Stimulated activated effector memory CD8-positive, alpha-beta T cell treated with anti-CD3 and anti-CD28 coated beads, Interleukin-12 subunit alpha, Interleukin-12 subunit beta, amount 100 ng/mL, for 72 hours (primary cell): Measurements from ENCODE around the gene SSTR4.
"Not testable (repeated sequence)": the region's sequence is repeated elsewhere in the genome, so short reads cannot be mapped to it uniquely, and the experiment has no call there.

ENCODE experiments used
- ATAC-seq: fragments of 150-1000 bp; cut with Tn5 transposase; 2 replicates; pipeline ENCODE4 v1.10.0; 2021
- DNase-seq, 2 donors: peaks; one replicate each; pipeline ENCODE4 v3.0.0; 2021 to 2022; ENCODE audit warnings: low spot score in 2 of 2
- H3K27ac Mint-ChIP-seq: one replicate; pipeline ENCODE4 v1.8.0; 2022; ENCODE audit warnings: mild to moderate bottlenecking, mixed read lengths
- H3K36me3 Mint-ChIP-seq: one replicate; pipeline ENCODE4 v1.8.0; 2022; ENCODE audit warnings: mild to moderate bottlenecking, mixed read lengths
- H3K4me1 Mint-ChIP-seq: one replicate; pipeline ENCODE4 v1.8.0; 2022; ENCODE audit warnings: mixed read lengths
- H3K4me3 Mint-ChIP-seq: one replicate; pipeline ENCODE4 v1.8.0; 2022; ENCODE audit warnings: mild to moderate bottlenecking, mixed read lengths
- H3K9me3 Mint-ChIP-seq: one replicate; pipeline ENCODE4 v1.8.0; 2022; ENCODE audit warnings: mixed read lengths

Gene SSTR4

DNA sequence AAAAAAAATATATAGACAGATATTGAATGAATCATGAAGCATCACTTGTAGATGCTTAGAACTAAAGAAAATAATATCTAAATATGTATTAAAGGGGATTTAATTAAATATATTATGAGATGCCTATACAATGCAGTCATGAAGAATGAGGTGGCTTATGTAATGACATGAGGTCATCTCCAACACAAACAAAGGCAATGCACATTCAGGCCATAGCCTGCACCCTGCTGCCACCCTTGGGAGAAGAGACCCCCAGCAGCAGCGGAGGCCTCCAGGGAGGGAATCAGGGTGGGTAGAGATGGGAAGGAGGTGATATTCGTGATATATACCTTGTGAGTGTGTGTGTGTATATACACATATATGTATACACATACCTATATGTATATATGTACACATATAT is 26.4 kb upstream of the SSTR4 start:
- no peak for DNase-seq
- Mint-ChIP-seq H3K36me3 (no peaks in the 10 kb centered on the region), H3K4me3 (no peak overlapping the region), H3K4me1 (no peaks in the 10 kb centered on the region), H3K27ac (no peak overlapping the region), H3K9me3 (no peaks in the 10 kb centered on the region)
- no peak for ATAC-seq

DNA sequence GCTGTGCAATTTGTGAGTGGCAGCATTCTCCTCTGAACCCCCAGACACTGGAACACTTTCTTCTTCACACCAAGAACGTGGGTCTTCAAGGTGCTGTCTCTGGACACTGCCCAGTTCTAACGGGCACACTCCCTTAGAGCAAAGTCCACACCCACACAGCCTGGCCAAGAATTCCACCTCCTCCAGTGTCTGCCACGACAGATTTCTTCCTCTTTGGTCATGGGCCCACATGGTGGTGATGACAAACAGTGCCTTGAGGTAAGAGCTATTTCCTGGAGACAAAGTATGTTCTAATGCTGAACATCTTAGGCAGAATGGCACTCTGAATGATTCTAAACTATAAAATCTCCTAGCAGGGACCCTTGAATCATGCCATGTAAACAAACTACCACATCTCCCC is 25.5 kb upstream of the SSTR4 start:
- Mint-ChIP-seq H3K36me3 (no peaks in the 10 kb centered on the region), H3K27ac (no peak overlapping the region), H3K9me3 (no peaks in the 10 kb centered on the region), H3K4me3 (no peak overlapping the region), H3K4me1 (no peaks in the 10 kb centered on the region)
- DNase-seq (no peak), ATAC-seq (no peak)

DNA sequence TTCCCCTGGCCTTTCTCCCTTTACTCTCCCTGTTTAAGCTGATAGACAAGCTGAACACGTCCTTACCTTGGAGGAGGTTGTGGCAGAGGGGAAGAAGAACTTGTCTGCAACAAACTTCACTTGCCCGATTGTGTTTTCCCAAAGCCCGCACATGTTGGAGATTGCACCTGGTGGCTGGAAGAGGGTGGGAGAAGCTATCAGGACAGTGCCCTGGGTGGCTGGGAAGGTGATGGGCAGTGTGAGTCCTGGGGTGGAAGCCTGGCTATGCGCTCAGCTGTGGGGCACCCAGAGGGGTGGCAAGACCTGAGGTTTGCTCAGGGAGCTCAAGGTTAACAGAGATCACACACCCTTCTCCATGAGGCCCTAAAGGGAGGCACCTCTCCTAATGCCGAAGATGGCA is 25.0 kb upstream of the SSTR4 start:
- H3K4me3 Mint-ChIP-seq: no peak overlapping the region
- H3K4me1 Mint-ChIP-seq: no peaks in the 10 kb centered on the region
- no peak overlapping the region for H3K27ac Mint-ChIP-seq
- ATAC-seq (no peak), DNase-seq (no peak)
- H3K36me3 Mint-ChIP-seq: no peaks in the 10 kb centered on the region
- no peaks in the 10 kb centered on the region for H3K9me3 Mint-ChIP-seq

GRCh38 chr20:23011008-23011721 is 23.9 kb upstream of the SSTR4 start:
- H3K27ac Mint-ChIP-seq: no peak overlapping the region
- DNase-seq (no peak), ATAC-seq (no peak)
- no peaks in the 10 kb centered on the region for H3K36me3 Mint-ChIP-seq
- no peak overlapping the region for H3K4me3 Mint-ChIP-seq
- H3K4me1 Mint-ChIP-seq: no peaks in the 10 kb centered on the region
- H3K9me3 Mint-ChIP-seq: no peaks in the 10 kb centered on the region

GRCh38 chr20:23013429-23013828 is 21.7 kb upstream of the SSTR4 start:
- H3K4me3 Mint-ChIP-seq: no peak overlapping the region
- H3K4me1 Mint-ChIP-seq: no peaks in the 10 kb centered on the region
- no peaks in the 10 kb centered on the region for H3K36me3 Mint-ChIP-seq
- ATAC-seq (no peak), DNase-seq (no peak)
- H3K27ac Mint-ChIP-seq: no peak overlapping the region
- H3K9me3 Mint-ChIP-seq: no peaks in the 10 kb centered on the region

DNA sequence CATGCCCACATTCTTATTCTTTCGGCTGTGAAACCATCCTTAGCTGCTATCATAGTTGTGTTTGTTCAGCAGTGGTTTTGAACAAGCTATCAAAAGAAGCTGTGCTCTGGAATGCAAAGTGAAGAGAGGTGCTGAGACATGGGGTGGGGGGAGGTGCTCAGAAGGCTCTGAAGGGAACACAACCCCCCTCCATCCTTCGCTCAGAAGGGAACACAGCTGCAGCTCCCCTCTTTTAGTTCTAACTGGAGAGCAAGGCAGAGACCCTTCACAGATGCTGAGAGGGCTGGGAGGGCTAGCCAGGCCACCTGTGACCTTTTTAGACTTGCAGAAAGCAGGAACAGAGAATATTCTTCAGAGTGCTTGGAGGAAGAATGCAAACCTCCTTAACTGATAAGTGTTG is 17.6 kb upstream of the SSTR4 start:
- no peaks in the 10 kb centered on the region for H3K9me3 Mint-ChIP-seq
- no peaks in the 10 kb centered on the region for H3K36me3 Mint-ChIP-seq
- H3K4me3 Mint-ChIP-seq: no peak overlapping the region
- no peak for ATAC-seq
- H3K4me1 Mint-ChIP-seq: no peaks in the 10 kb centered on the region
- no peak for DNase-seq
- H3K27ac Mint-ChIP-seq: no peak overlapping the region

DNA sequence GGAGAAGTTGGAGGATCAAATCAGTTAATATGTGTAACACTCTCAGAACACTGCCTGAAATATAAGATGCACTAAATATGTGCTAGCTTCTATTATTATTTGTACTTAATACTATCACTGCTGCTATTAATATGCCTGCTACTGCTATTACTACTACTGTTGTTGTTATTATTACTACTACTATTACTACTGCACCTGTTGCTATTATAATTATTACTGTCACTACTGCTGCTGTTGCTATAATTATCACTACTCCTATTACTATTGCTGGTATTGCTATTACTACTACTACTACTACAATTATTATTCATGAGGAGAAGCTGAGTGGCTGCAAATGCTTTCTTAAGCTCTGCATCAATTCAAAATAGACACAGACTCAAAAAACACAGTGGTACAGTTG is 16.7 kb upstream of the SSTR4 start:
- no peaks in the 10 kb centered on the region for H3K36me3 Mint-ChIP-seq
- no peaks in the 10 kb centered on the region for H3K9me3 Mint-ChIP-seq
- H3K4me1 Mint-ChIP-seq: no peaks in the 10 kb centered on the region

DNA sequence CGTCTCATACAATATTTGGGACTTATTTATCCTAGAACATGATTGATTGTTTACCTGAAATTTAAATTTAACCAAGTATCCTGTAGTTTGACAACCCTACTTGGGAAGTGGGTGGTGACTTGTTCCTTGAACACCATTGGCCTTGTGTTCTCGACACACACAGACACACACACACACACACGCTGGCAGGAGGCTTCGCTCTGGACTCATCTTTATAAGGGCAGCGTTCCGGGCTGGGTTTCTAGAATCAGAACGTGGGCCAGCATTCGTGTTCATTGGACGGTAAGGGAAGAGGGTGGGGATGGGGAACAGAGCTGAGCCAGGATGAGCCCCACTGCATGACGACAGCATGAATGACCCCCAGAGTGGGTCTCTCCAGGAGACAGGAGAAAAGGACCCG is 16.2 kb upstream of the SSTR4 start:
- Mint-ChIP-seq H3K27ac (no peak overlapping the region), H3K9me3 (no peaks in the 10 kb centered on the region), H3K4me1 (no peaks in the 10 kb centered on the region), H3K4me3 (no peak overlapping the region), H3K36me3 (no peaks in the 10 kb centered on the region)
- DNase-seq: no peak
- ATAC-seq: no peak

More for the DNA sequence above, 16.7 kb upstream of the SSTR4 start:
- Mint-ChIP-seq H3K27ac (no peak overlapping the region), H3K4me3 (no peak overlapping the region)
- ATAC-seq (no peak), DNase-seq (no peak)

- Mint-ChIP-seq H3K36me3 (no peaks in the 10 kb centered on the region), H3K9me3 (no peaks in the 10 kb centered on the region), H3K27ac (no peak overlapping the region), H3K4me1 (no peaks in the 10 kb centered on the region), H3K4me3 (no peak overlapping the region)
- DNase-seq: no peak
- ATAC-seq: no peak
These were observed 15.7 kb upstream of the SSTR4 start for GRCh38 chr20:23019403-23019802.

GRCh38 chr20:23020230-23021018 is 14.7 kb upstream of the SSTR4 start:
- Mint-ChIP-seq H3K36me3 (no peaks in the 10 kb centered on the region), H3K27ac (no peak overlapping the region), H3K9me3 (no peaks in the 10 kb centered on the region), H3K4me1 (no peaks in the 10 kb centered on the region), H3K4me3 (no peak overlapping the region)
- DNase-seq: no peak
- ATAC-seq: no peak

GRCh38 chr20:23021541-23021940 is 13.6 kb upstream of the SSTR4 start:
- Mint-ChIP-seq H3K27ac (no peak overlapping the region), H3K9me3 (no peaks in the 10 kb centered on the region), H3K36me3 (no peaks in the 10 kb centered on the region), H3K4me1 (no peaks in the 10 kb centered on the region), H3K4me3 (no peak overlapping the region)
- ATAC-seq (no peak), DNase-seq (no peak)

DNA sequence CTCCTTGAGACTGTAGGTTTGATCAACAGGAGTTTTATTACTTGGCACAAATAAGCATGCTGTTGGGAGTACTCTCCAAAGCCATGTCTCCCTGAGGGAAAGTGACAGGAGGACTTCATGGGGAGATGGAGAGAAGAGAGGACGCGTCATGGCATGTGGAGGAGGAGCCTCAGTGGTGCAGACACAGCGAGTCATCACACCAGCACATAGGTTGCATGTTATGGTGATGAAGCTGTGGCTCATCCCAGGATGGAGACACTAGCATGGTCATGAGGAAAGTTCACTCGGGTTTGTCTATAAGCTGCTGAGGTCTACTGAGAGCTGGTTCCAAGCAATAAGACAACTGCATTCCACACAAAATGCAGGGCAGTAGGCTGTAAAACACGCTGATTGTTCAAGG is 13.2 kb upstream of the SSTR4 start:
- H3K4me3 Mint-ChIP-seq: no peak overlapping the region
- DNase-seq (no peak), ATAC-seq (no peak)
- no peaks in the 10 kb centered on the region for H3K36me3 Mint-ChIP-seq
- H3K9me3 Mint-ChIP-seq: no peaks in the 10 kb centered on the region
- H3K4me1 Mint-ChIP-seq: no peaks in the 10 kb centered on the region
- H3K27ac Mint-ChIP-seq: no peak overlapping the region

GRCh38 chr20:23022849-23023248 is 12.3 kb upstream of the SSTR4 start:
- no peak for DNase-seq
- no peaks in the 10 kb centered on the region for H3K36me3 Mint-ChIP-seq
- H3K27ac Mint-ChIP-seq: no peak overlapping the region
- H3K4me1 Mint-ChIP-seq: no peaks in the 10 kb centered on the region
- ATAC-seq: no peak
- H3K9me3 Mint-ChIP-seq: no peaks in the 10 kb centered on the region
- H3K4me3 Mint-ChIP-seq: no peak overlapping the region

DNA sequence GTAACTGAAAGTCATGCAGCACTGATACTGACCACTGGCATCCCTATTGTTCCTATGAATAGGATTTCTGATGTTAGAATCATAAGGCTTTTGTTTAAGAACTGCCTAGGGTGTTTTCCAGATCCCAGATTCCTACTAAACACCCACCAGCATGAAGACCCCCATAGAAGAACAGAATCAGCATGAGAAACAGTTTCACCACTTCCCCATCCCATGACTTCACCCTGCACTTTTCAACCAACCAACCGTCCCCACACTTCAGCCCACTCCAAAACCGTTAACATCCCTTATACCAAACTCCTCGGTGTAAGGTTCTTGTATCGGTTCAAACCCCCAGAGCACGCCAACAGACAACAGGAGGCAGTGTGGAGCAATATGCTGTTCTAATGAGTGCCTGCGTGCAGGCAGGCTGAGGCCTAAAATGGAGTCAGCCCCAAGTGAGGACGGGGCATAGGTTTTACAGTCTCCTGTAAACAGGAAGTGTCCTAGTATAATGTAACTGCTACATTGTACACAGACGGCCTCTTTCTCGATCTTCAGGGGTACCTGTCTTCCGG is 11.4 kb upstream of the SSTR4 start:
- DNase-seq: no peak
- ATAC-seq: no peak
- Mint-ChIP-seq H3K4me3 (no peak overlapping the region), H3K9me3 (no peaks in the 10 kb centered on the region), H3K27ac (no peak overlapping the region), H3K4me1 (no peaks in the 10 kb centered on the region), H3K36me3 (no peaks in the 10 kb centered on the region)

GRCh38 chr20:23024701-23025100 is 10.4 kb upstream of the SSTR4 start:
- Mint-ChIP-seq H3K4me1 (no peaks in the 10 kb centered on the region), H3K9me3 (no peaks in the 10 kb centered on the region), H3K27ac (no peak overlapping the region), H3K4me3 (no peak overlapping the region), H3K36me3 (no peaks in the 10 kb centered on the region)
- ATAC-seq (no peak), DNase-seq (no peak)

- DNase-seq, ATAC-seq, H3K4me1 Mint-ChIP-seq, H3K4me3 Mint-ChIP-seq, H3K27ac Mint-ChIP-seq, H3K9me3 Mint-ChIP-seq, H3K36me3 Mint-ChIP-seq: not testable (repeated sequence)
These were observed 9.6 kb upstream of the SSTR4 start for GRCh38 chr20:23025503-23025902.
